IMR-90 (cell line): ENCODE data around the gene EYS. TPM values are rescaled to one million over a fixed set of nuclear protein-coding genes. Genes with fewer than 3 reads are reported as not detected.

Source experiments
- ATAC-seq: fragments of 200-7000 bp; cut with Tn5 transposase; 2 replicates; pipeline ENCODE4 v1.9.1; 2020; ENCODE audit warnings: low read depth, mild to moderate bottlenecking, moderate library complexity
- BruUV-seq: library from RNA; stranded (reverse); fragments of 400-500 nt; replicated peaks from 2 replicates; lab custom pipeline; 2021; lab: Mats Ljungman, UMichigan
- CTCF ChIA-PET: fragments of 300-600 bp; formaldehyde crosslinking; extraction: SDS; loops from one replicate; lab custom pipeline; 2021; ENCODE audit warnings: antibody characterized with exemption; lab: Yijun Ruan, JAX
- POLR2A ChIA-PET: fragments of 300-600 bp; sonication (Branson Sonifier 250); formaldehyde crosslinking; loops from one replicate; lab custom pipeline; 2022; ENCODE audit warnings: antibody characterized with exemption; ENCODE audit not compliant: unreplicated experiment; lab: Charles Lee
- DNase-seq: peaks from one replicate; pipeline ENCODE4 v3.0.0; 2013
- H2AFZ ChIP-seq: replicated peaks from 2 replicates; pipeline ENCODE3; 2013; ENCODE audit warnings: low read length, mild to moderate bottlenecking; ENCODE audit not compliant: poor library complexity
- H2AK5ac ChIP-seq: 2 replicates; pipeline ENCODE4 v1.6.1; 2013; ENCODE audit warnings: low read depth, low read length, inconsistent platforms
- H2AK9ac ChIP-seq: replicated peaks from 2 replicates; pipeline ENCODE3; 2013; ENCODE audit warnings: mild to moderate bottlenecking, low read depth, low read length, moderate library complexity; ENCODE audit not compliant: poor library complexity
- H2BK120ac ChIP-seq: 2 replicates; pipeline ENCODE4 v1.6.1; 2013; ENCODE audit warnings: low read depth, low read length, inconsistent platforms
- H2BK15ac ChIP-seq: 3 replicates; pipeline ENCODE4 v1.6.1; 2013; ENCODE audit warnings: low read depth, low read length, inconsistent platforms
- H2BK20ac ChIP-seq: 2 replicates; pipeline ENCODE4 v1.6.1; 2013; ENCODE audit warnings: low read depth, mild to moderate bottlenecking, inconsistent platforms, low read length, moderate library complexity
- H2BK5ac ChIP-seq: 2 replicates; pipeline ENCODE4 v1.6.1; 2013; ENCODE audit warnings: mild to moderate bottlenecking, low read depth, low read length, inconsistent platforms; ENCODE audit not compliant: poor library complexity, severe bottlenecking
- H3K14ac ChIP-seq: replicated peaks from 2 replicates; pipeline ENCODE4 v1.6.1; 2013; ENCODE audit warnings: low read depth, low read length, inconsistent platforms
- H3K18ac ChIP-seq: 2 replicates; pipeline ENCODE4 v1.6.1; 2013; ENCODE audit warnings: low read depth, low read length, control low read depth
- H3K23ac ChIP-seq: 2 replicates; pipeline ENCODE4 v1.6.1; 2013; ENCODE audit warnings: low read depth, low read length, inconsistent platforms
- H3K27ac ChIP-seq: 2 replicates; pipeline ENCODE4 v1.5.1; 2013; ENCODE audit warnings: mild to moderate bottlenecking, control low read depth, low read length; ENCODE audit not compliant: insufficient read depth
- H3K27me3 ChIP-seq: 2 replicates; pipeline ENCODE4 v1.6.1; 2013; ENCODE audit warnings: low read length; ENCODE audit not compliant: control insufficient read depth, insufficient read depth
- H3K36me3 ChIP-seq: 2 replicates; pipeline ENCODE4 v1.6.1; 2013; ENCODE audit warnings: low read length, mixed read lengths; ENCODE audit not compliant: control insufficient read depth, insufficient read depth
- H3K4ac ChIP-seq: 2 replicates; pipeline ENCODE4 v1.6.1; 2013; ENCODE audit warnings: low read depth, low read length, inconsistent platforms
- H3K4me1 ChIP-seq: 2 replicates; pipeline ENCODE4 v1.6.1; 2013; ENCODE audit warnings: low read length, mixed read lengths; ENCODE audit not compliant: control insufficient read depth, insufficient read depth
- H3K4me2 ChIP-seq: 2 replicates; pipeline ENCODE4 v1.6.1; 2013; ENCODE audit warnings: low read depth, mild to moderate bottlenecking, control low read depth, low read length, moderate library complexity
- H3K4me3 ChIP-seq: 2 replicates; pipeline ENCODE4 v1.5.1; 2013; ENCODE audit warnings: low read depth, mild to moderate bottlenecking, control low read depth, low read length, moderate library complexity; ENCODE audit not compliant: insufficient read depth
- H3K56ac ChIP-seq: 2 replicates; pipeline ENCODE4 v1.6.1; 2013; ENCODE audit warnings: low read length, inconsistent platforms; ENCODE audit not compliant: insufficient read depth; ENCODE audit errors: extremely low read depth
- H3K79me1 ChIP-seq, 2 experiments: 2 replicates each; pipeline ENCODE4 v1.6.1; 2013; ENCODE audit warnings: low read length in 2 of 2, inconsistent platforms in 1 of 2, low read depth in 1 of 2
- H3K9ac ChIP-seq: 2 replicates; pipeline ENCODE4 v1.6.1; 2013; ENCODE audit warnings: low read depth, low read length, control low read depth
- H3K9me1 ChIP-seq: 2 replicates; pipeline ENCODE4 v1.6.1; 2013; ENCODE audit warnings: low read length, inconsistent platforms; ENCODE audit not compliant: insufficient read depth
- H3K9me3 ChIP-seq: 2 replicates; pipeline ENCODE4 v1.6.1; 2013; ENCODE audit warnings: low read length; ENCODE audit not compliant: control insufficient read depth, insufficient read depth
- H4K20me1 ChIP-seq: 2 replicates; pipeline ENCODE4 v1.6.1; 2013; ENCODE audit warnings: low read length, inconsistent platforms; ENCODE audit not compliant: insufficient read depth
- H4K5ac ChIP-seq: 2 replicates; pipeline ENCODE4 v1.6.1; 2013; ENCODE audit warnings: mild to moderate bottlenecking, low read depth, low read length, control low read depth
- H4K8ac ChIP-seq, 2 experiments: 2 replicates each; pipeline ENCODE4 v1.6.1; 2013; ENCODE audit warnings: low read depth in 2 of 2, low read length in 2 of 2, control low read depth in 1 of 2, inconsistent platforms in 1 of 2
- H4K91ac ChIP-seq: 2 replicates; pipeline ENCODE4 v1.6.1; 2013; ENCODE audit warnings: low read depth, low read length, inconsistent platforms; ENCODE audit not compliant: insufficient read depth
- MAFK ChIP-seq: IDR thresholded peaks from 2 replicates; pipeline ENCODE4 v1.6.1; 2012; ENCODE audit warnings: low read depth, low read length, improper control_type of control experiment
- POLR2A ChIP-seq: IDR thresholded peaks from 2 replicates; pipeline ENCODE4 v1.6.1; 2012; ENCODE audit warnings: mild to moderate bottlenecking, low read depth, low read length
- dilution Hi-C: fragments of 300-500 bp; cut with HindIII; formaldehyde crosslinking; loops from one replicate; pipeline ENCODE4 v1.14.3; 2018; ENCODE audit warnings: low sequenced_read_pairs; ENCODE audit not compliant: unreplicated experiment
- in situ Hi-C: fragments of 300-500 bp; cut with MboI; formaldehyde crosslinking; loops from 3 replicates; pipeline ENCODE4 v1.14.3; 2019; ENCODE audit warnings: low sequenced_read_pairs, inconsistent platforms, mixed read lengths
- intact Hi-C: fragments of 100-400 bp; cut with micrococcal nuclease; formaldehyde crosslinking; loops from 2 replicates; pipeline ENCODE4 v1.10.0; 2022
- polyA plus RNA-seq, 3 experiments: library from polyadenylated mRNA; depleted of rRNA; stranded (reverse); fragments of >200 nt; gene quantifications; 2 replicates each; pipeline ENCODE4 v1.2.3, GENCODE V29; 2012; ENCODE audit warnings: low replicate concordance in 1 of 3
- total RNA-seq: library from RNA; depleted of rRNA; stranded (reverse); fragments of >200 nt; gene quantifications from 2 replicates; pipeline ENCODE4 v1.2.3, GENCODE V29; 2012

EYS gene
- total and polyA plus RNA-seq, 2 of the 4 experiments (the other 2 are of a cell fraction): under 0.01 TPM; not detected in 1

DNA sequence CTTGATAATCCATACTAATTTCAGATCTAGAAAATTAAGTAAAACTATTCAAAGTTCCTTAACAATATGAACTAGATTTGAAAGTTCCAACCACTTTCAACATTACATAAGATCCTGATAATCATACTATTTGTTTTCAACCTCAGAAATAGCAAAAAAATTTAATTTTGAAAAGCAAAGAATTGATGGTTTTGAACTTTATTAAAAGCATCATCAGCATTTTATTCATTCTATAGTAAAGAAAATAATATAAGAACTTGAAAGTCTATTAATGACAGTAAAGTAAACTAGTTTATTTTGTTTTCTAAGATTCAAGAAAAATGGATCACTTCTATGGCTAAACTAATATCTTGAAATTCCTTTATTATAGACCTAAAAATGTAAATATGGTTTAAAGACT is 26.8 kb downstream of the EYS start:
- Histone ChIP-seq H3K9ac (no peak overlapping the region), H3K27me3 (no peaks in the 10 kb centered on the region), H2BK5ac (no peak overlapping the region), H2AFZ (no peak overlapping the region), H2AK5ac (no peak overlapping the region), H3K9me3 (no peaks in the 10 kb centered on the region; the same call in 1 of the 2 replicates), H4K91ac (no peak overlapping the region), H3K14ac (no peak overlapping the region), H4K8ac (no peak overlapping the region), H2BK120ac (no peak overlapping the region), H3K23ac (no peak overlapping the region), H3K4me1 (no peaks in the 10 kb centered on the region), H3K27ac (no peak overlapping the region), H3K79me1 (no peaks in the 10 kb centered on the region), H2BK15ac (no peak overlapping the region), H3K4me3 (no peak overlapping the region), H2BK20ac (no peak overlapping the region), H3K9me1 (no peaks in the 10 kb centered on the region), H3K36me3 (no peaks in the 10 kb centered on the region), H4K20me1 (no peaks in the 10 kb centered on the region), H3K4ac (no peak overlapping the region), H4K5ac (no peak overlapping the region), H2AK9ac (no peak overlapping the region), H3K56ac (no peak overlapping the region), H3K18ac (no peak overlapping the region), H3K4me2 (no peak overlapping the region)
- POLR2A ChIA-PET: no interaction called here
- CTCF ChIA-PET: no interaction called here
- DNase-seq (no peak), ATAC-seq (no peak)
- no peak for TF ChIP-seq POLR2A
- peak; percentile 60 for TF ChIP-seq MAFK
- BruUV-seq: no TSS peak
- dilution Hi-C loops (no loop called here), in situ Hi-C loops (no loop called here), intact Hi-C loops (no loop called here)
